Spleen (tissue), 11 donors: ENCODE measurements around the gene AAK1. TPM values are rescaled to one million over a fixed set of nuclear protein-coding genes. Genes with fewer than 3 reads are reported as not detected.
"Not testable (repeated sequence)": the region's sequence is repeated elsewhere in the genome, so short reads cannot be mapped to it uniquely, and the experiment has no call there.

Experiments
- DNase-seq: peaks from one replicate; pipeline ENCODE4 v3.0.0-alpha.2; 2020
- H3K27ac ChIP-seq, 8 donors: fragments of 200-600 bp; sonication (generic) in 7 of 8; 1 replicate in 4 of 8; 2 replicates in 4 of 8; pipeline versions ENCODE4 v1.5.0 to v1.8.0; 2016 to 2021; ENCODE audit warnings: inconsistent platforms in 4 of 8, mild to moderate bottlenecking in 4 of 8, moderate library complexity in 1 of 8
- H3K27me3 ChIP-seq, 7 donors: fragments of 200-600 bp; sonication (generic) in 6 of 7; replicated peaks in 1 of 7; 1 replicate in 4 of 7; 2 replicates in 3 of 7; pipeline versions ENCODE4 v1.5.0 to v1.8.0; 2016 to 2021; ENCODE audit warnings: inconsistent platforms in 3 of 7, mild to moderate bottlenecking in 1 of 7
- H3K36me3 ChIP-seq, 6 donors: fragments of 200-600 bp; sonication (generic) in 5 of 6; 1 replicate in 4 of 6; 2 replicates in 2 of 6; pipeline versions ENCODE4 v1.5.0 to v1.8.0; 2016 to 2021; ENCODE audit warnings: inconsistent platforms in 2 of 6
- H3K4me1 ChIP-seq, 6 donors: fragments of 200-600 bp; sonication (generic) in 5 of 6; 1 replicate in 3 of 6; 2 replicates in 3 of 6; pipeline versions ENCODE4 v1.5.0 to v1.8.0; 2016 to 2021; ENCODE audit warnings: inconsistent platforms in 3 of 6
- H3K4me3 ChIP-seq, 8 donors: fragments of 200-600 bp; sonication (generic) in 7 of 8; 1 replicate in 4 of 8; 2 replicates in 4 of 8; pipeline versions ENCODE4 v1.5.0 to v1.8.0; 2016 to 2021; ENCODE audit warnings: inconsistent platforms in 4 of 8, mild to moderate bottlenecking in 4 of 8, moderate library complexity in 2 of 8
- H3K9me3 ChIP-seq, 8 donors: fragments of 200-600 bp; sonication (generic) in 7 of 8; 1 replicate in 4 of 8; 2 replicates in 4 of 8; pipeline versions ENCODE4 v1.5.0 to v1.8.0; 2016 to 2021; ENCODE audit warnings: inconsistent platforms in 4 of 8
- POLR2A ChIP-seq, 3 donors: fragments of 450-650 bp; IDR thresholded peaks; one replicate each; pipeline ENCODE4 v1.5.1; 2017; ENCODE audit warnings: antibody characterized with exemption in 3 of 3, mild to moderate bottlenecking in 1 of 3
- POLR2AphosphoS5 ChIP-seq, 3 donors: sonication (generic); formaldehyde crosslinking; IDR thresholded peaks; one replicate each; pipeline ENCODE4 v1.5.1; 2017; ENCODE audit warnings: antibody characterized with exemption in 3 of 3
- WGBS, 5 donors: extraction: QIAGEN DNeasy Blood & Tissue Kit in 3 of 5; methylation state at CpG; one replicate each; pipeline versions ENCODE4 v1.1.5 to v1.1.7; 2013 to 2018; 5-methylcytosine and 5-hydroxymethylcytosine counted together
- intact Hi-C: fragments of 100-400 bp; cut with DNase I; formaldehyde crosslinking; loops from one replicate; pipeline ENCODE4 v1.15.0; 2023; ENCODE audit warnings: low total_unique reads
- polyA plus RNA-seq, 3 donors: library from polyadenylated mRNA; stranded (reverse); fragments of 200-250 nt; gene quantifications; one replicate each; pipeline ENCODE4 v1.2.1, GENCODE V29; 2013
- total RNA-seq, 7 donors: library from RNA; depleted of rRNA in 3 of 7; stranded (reverse); fragments of >200 nt in 3 of 7; fragmentation: NEBNext Ultra II Directional in 4 of 7; extraction: Animal tissue kit (Norgen Biotek cat#: 25700) in 4 of 7; gene quantifications; one replicate each; pipeline versions ENCODE4 v1.1.0 to v1.2.1, GENCODE V29; 2016 to 2021
- TF ChIP-seq, protein P1 (sequence below), 11 experiments: fragments of 200-600 bp in 7 of 11; fragments of 450-650 bp in 4 of 11; sonication (generic) in 4 of 11; IDR thresholded peaks in 8 of 11; conservative IDR thresholded peaks in 3 of 11; 1 replicate in 7 of 11; 2 replicates in 4 of 11; pipeline versions ENCODE4 v1.4.0 to v1.8.0; 2016 to 2021; ENCODE audit warnings: antibody characterized with exemption in 11 of 11, inconsistent platforms in 4 of 11, mild to moderate bottlenecking in 1 of 11
- donor health status: healthy with polysubstance abuse.
- donor health status: DM: no; HTN: no; CAD: no; lungs with moderate emphysema.
- donor health status: DM: no; HTN: no; CAD: no.
- donor health status: Bipolar disorder and iron deficiency.
- donor health status: healthy.
- donor health status: DM: no; HTN: no; CAD: no.
- donor health status: DM: yes; HTN: yes; CAD: no.

AAK1 gene
- total and polyA plus RNA-seq, 10 donors, result 8.3 to 95.1 (median 69.1) TPM

DNA sequence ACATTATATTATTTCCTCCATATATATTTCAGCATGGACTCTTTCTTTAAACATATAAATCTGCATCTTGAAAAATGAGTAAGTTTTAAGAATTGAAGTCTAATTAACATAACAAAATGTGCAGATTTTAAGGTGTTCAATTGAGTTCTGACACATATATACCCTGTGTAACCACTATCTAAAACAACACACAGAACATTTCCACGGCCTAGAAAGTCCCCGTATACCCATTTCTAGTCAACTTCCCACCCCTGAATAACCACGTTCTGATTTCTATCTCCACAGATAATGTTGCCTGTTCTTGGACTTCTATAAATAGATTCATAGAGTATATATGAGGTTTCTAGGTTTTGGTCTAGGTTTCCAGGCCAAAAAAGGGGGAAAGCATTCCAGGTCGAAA is 87.5 kb downstream of the AAK1 start:
- Histone ChIP-seq H3K27me3 (no peaks in the 10 kb centered on the region), H3K4me3 (no peak overlapping the region), H3K9me3 (no peaks in the 10 kb centered on the region), H3K27ac (no peak overlapping the region), H3K36me3 (peaks cover 0 to 14% (median 0%) of the 10 kb centered on the region in 6 donors), H3K4me1 (peaks cover 3 to 63% (median 18%) of the 10 kb centered on the region in 6 donors)
- no peak for DNase-seq
- intact Hi-C loops, result loop anchor here (10.0 kb wide), 1 partner anchor 259 kb away; no protein-coding TSS in a partner anchor
- 72 to 85% (median 79%) methylated on average over 4 of the region's 4 CpGs for WGBS, 5 donors
- TF ChIP-seq POLR2A (IDR thresholded peaks at IDR 0.05) (no peak), POLR2AphosphoS5 (IDR thresholded peaks at IDR 0.05) (no peak)
- TF ChIP-seq, protein P1, sequence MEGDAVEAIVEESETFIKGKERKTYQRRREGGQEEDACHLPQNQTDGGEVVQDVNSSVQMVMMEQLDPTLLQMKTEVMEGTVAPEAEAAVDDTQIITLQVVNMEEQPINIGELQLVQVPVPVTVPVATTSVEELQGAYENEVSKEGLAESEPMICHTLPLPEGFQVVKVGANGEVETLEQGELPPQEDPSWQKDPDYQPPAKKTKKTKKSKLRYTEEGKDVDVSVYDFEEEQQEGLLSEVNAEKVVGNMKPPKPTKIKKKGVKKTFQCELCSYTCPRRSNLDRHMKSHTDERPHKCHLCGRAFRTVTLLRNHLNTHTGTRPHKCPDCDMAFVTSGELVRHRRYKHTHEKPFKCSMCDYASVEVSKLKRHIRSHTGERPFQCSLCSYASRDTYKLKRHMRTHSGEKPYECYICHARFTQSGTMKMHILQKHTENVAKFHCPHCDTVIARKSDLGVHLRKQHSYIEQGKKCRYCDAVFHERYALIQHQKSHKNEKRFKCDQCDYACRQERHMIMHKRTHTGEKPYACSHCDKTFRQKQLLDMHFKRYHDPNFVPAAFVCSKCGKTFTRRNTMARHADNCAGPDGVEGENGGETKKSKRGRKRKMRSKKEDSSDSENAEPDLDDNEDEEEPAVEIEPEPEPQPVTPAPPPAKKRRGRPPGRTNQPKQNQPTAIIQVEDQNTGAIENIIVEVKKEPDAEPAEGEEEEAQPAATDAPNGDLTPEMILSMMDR (IDR thresholded peaks at IDR 0.05 in 8 of 11, conservative IDR thresholded peaks at IDR 0.05 in 3 of 11), result no peak

DNA sequence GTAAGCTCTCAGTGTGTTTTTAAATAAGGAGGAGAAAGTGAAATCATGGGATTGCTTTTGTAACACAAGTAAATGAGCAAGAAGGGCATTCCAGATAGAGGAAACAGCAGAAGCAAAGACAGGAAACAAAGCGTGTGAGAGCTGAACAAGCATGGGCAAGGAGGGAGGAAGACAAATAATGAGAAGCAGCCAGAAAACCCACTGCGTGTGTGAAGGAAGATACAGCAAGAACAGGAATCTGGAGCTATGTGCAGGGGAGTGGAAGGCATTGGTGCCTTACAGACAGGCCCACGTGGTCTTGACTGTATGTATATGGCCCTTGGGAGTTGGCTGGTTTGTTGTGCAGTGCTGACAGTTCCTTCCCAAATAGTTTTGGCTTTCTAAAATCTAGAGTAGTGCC is 88.6 kb downstream of the AAK1 start:
- Histone ChIP-seq H3K4me3 (no peak overlapping the region), H3K27ac (peak overlapping the region in 6 of 8 donors; percentile 6 to 68 (median 26)), H3K27me3 (no peaks in the 10 kb centered on the region), H3K4me1 (peaks cover 2 to 53% (median 16%) of the 10 kb centered on the region in 6 donors), H3K9me3 (no peaks in the 10 kb centered on the region), H3K36me3 (peaks cover 0 to 14% (median 0%) of the 10 kb centered on the region in 6 donors)
- DNase-seq, result no peak
- 11 to 16% (median 13%) methylated on average over 3 of the region's 3 CpGs for WGBS, 5 donors
- TF ChIP-seq POLR2AphosphoS5 (IDR thresholded peaks at IDR 0.05) (peak in 1 of 3 donors; percentile 35), POLR2A (IDR thresholded peaks at IDR 0.05) (no peak)
- TF ChIP-seq, protein P1 (IDR thresholded peaks at IDR 0.05 in 8 of 11, conservative IDR thresholded peaks at IDR 0.05 in 3 of 11), result no peak
- intact Hi-C loops, result loop anchor here (10.0 kb wide), 1 partner anchor 260 kb away; no protein-coding TSS in a partner anchor

DNA sequence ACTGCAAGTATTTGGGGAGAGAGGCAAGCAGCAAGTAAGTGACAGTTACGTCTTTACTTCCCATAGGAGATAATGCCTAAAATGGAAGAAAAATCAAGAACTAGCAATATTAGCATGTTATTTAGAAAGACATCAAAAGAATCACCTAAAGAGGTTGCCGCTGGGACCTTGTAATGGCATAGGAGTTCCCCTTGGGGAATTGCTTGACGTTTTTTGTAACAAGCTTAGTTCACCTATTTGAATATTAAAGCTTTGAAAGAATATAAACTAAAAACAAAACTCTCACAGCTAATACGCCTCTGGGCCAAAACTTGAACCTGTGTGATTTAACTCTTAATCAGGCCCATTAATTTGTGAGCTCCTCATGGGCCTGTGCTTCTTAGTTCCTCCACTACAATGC is 89.0 kb downstream of the AAK1 start:
- TF ChIP-seq, protein P1 (IDR thresholded peaks at IDR 0.05 in 8 of 11, conservative IDR thresholded peaks at IDR 0.05 in 3 of 11), result no peak
- TF ChIP-seq POLR2A (IDR thresholded peaks at IDR 0.05) (no peak), POLR2AphosphoS5 (IDR thresholded peaks at IDR 0.05) (no peak)
- intact Hi-C loops, result loop anchor here (10.0 kb wide), 1 partner anchor 260 kb away; no protein-coding TSS in a partner anchor
- 65 to 80% (median 79%) methylated on average over 4 of the region's 4 CpGs for whole genome bisulfite sequencing, 5 donors
- Histone ChIP-seq H3K27me3 (no peaks in the 10 kb centered on the region), H3K4me3 (no peak overlapping the region), H3K36me3 (peaks cover 0 to 14% (median 0%) of the 10 kb centered on the region in 6 donors), H3K4me1 (peaks cover 0 to 49% (median 14%) of the 10 kb centered on the region in 6 donors), H3K9me3 (no peaks in the 10 kb centered on the region), H3K27ac (peak overlapping the region in 6 of 8 donors; percentile 6 to 68 (median 26))
- DNase-seq, result no peak

DNA sequence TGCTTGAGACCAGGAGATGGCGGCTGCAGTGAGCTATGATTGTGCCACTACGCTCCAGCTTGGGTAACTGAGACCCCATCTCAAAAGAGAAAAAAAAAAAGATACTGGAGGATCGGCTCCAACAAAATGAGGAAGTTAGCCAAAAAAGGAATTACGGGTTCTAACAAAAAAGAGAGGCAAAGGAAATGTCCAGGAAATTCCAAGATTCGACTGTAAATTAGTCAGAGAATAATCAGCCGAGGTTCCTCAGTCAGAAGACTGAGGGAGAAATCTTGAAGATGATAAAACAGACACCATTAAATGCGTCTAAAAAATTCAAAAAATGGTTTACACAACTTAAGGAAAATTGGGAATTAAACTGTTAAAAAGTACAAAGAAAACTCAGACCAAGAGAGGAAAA is 89.5 kb downstream of the AAK1 start:
- Histone ChIP-seq H3K9me3 (no peaks in the 10 kb centered on the region), H3K36me3 (peaks cover 0 to 14% (median 0%) of the 10 kb centered on the region in 6 donors), H3K4me3 (no peak overlapping the region), H3K27me3 (no peaks in the 10 kb centered on the region), H3K27ac (no peak overlapping the region), H3K4me1 (peaks cover 0 to 49% (median 12%) of the 10 kb centered on the region in 6 donors)
- TF ChIP-seq POLR2AphosphoS5 (IDR thresholded peaks at IDR 0.05), result no peak
- TF ChIP-seq POLR2A (IDR thresholded peaks at IDR 0.05), result no peak
- TF ChIP-seq, protein P1 (IDR thresholded peaks at IDR 0.05 in 8 of 11, conservative IDR thresholded peaks at IDR 0.05 in 3 of 11), result no peak
- 65 to 76% (median 72%) methylated on average over 7 of the region's 7 CpGs for WGBS, 5 donors
- DNase-seq, result no peak
- intact Hi-C loops, result loop anchor here (10.0 kb wide), 1 partner anchor 261 kb away; no protein-coding TSS in a partner anchor

DNA sequence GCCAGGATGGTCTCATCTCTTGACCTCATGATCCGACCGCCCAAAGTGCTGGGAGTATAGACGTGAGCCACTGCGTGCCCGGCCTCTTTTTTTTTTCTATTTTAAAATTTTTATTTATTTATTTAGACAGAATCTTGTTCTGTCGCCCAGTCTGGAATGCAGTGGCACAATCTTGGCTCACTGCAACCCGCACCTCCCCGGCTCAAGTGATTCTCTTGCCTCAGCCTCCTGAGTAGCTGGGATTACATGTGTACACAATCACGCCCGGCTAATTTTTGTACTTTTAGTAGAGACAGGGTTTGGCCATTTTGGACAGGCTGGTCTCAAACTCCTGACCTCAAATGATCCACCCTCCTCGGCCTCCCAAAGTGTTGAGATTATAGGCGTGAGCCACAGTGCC is 93.0 kb downstream of the AAK1 start:
- intact Hi-C loops, result loop anchor here (10.0 kb wide), 1 partner anchor 264 kb away; no protein-coding TSS in a partner anchor
- 95 to 98% (median 97%) methylated on average over 12 of the region's 12 CpGs for WGBS, 5 donors

More for the DNA sequence above, 93.0 kb downstream of the AAK1 start:
- peaks cover 0 to 42% (median 9%) of the 10 kb centered on the region in 6 donors for H3K4me1 ChIP-seq
- not testable (repeated sequence) for H3K4me3 ChIP-seq, H3K27me3 ChIP-seq, H3K27ac ChIP-seq, DNase-seq
- peaks cover 0 to 14% (median 5%) of the 10 kb centered on the region in 8 donors for H3K9me3 ChIP-seq
- H3K36me3 ChIP-seq, result peaks cover 0 to 13% (median 0%) of the 10 kb centered on the region in 6 donors
